ENCODE results near the gene MMP23B.
"Not testable (repeated sequence)": the region's sequence is repeated elsewhere in the genome, so short reads cannot be mapped to it uniquely, and the experiment has no call there.

The MMP23B gene

DNA sequence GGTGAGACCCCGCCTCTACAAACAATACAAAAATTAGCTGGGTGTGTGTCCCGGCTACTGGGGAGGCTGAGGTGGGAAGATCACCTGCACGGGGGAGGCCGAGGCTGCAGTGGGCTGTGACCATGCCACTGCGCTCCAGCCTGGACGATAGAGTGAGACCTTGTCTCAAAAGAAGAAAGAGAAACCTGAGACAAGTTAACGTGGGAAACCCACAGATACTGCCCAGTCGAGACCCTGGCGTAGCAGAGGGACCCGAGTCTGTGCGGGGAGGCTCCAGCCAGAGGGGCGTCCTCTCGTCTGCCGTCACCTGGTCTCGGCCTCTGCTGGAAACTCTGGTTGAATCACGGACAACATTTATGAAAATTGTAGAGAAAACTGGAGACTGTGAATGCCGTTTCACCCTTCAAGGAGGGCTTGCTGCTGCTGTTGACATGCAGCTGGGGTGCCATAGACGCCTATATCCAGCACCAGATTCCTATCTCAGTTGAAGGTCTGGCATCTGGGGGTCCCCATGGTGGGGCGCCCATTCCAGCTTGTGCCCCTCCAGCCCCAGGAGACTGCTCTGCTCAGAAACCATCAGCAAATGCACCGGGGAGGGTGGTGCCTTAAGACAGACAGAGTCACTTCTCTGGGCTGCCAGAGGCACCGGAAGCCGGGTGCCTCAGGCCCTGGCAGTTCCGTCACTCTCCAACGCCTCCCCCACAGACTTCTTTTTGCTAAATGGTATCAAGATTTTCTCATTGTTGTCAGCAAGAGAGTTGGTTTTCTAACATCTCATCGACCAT is 40.4 kb downstream of the MMP23B start:
- TF ChIP-seq POLR2A (IDR thresholded peaks at IDR 0.05; ENCODE audit: low read depth, low read length) (no peak), TAF1 (IDR thresholded peaks at IDR 0.05; ENCODE audit: borderline replicate concordance, low read depth, low read length) (no peak), POLR2AphosphoS5 (IDR thresholded peaks at IDR 0.05; ENCODE audit: low read depth, low read length) (no peak)
- no peak for FAIRE-seq
- no peak for DNase-seq (ENCODE audit: insufficient read length)

DNA sequence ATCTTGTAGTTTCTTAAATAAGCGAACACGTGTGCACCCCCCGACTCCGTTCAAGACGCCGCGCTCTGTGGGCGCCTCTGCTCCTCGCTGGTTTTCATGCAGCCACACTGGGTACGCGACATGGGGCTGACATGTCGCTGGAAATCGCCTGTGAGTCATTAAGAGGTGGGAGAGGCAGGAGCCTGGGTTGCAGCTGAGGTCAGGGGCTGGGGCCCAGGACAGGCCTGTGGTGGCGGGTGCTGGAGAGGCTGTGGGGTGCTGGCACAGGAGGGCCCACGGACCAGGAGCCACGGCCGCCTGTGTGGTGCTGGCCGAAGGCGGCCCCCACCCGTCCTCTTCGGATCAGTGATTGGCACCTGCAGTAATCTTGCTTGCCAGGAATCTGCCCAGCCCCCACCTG is 42.8 kb downstream of the MMP23B start:
- DNase-seq (ENCODE audit: insufficient read length); FAIRE-seq: not testable (repeated sequence)

DNA sequence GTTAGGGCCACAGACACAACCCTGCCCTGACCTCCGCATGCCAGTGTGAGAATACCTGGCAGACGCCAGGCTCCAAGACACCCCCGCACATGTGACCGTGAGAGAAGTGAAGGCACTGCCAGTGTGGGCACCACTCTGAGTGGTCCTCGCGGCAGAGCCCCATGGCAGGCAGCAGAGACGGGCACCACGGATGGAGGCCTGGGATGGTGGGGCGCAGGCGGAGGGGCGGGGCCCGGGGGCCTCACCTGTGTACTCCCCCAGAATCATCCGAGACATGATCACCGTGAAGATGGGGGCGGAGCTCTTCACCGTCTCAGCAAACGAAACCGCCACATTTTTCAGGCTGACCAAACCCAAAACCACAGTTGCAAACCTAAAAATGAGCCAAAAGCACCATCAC is 43.2 kb downstream of the MMP23B start:
- peak; percentile 97 for FAIRE-seq
- not testable (repeated sequence) for DNase-seq (ENCODE audit: insufficient read length)

DNA sequence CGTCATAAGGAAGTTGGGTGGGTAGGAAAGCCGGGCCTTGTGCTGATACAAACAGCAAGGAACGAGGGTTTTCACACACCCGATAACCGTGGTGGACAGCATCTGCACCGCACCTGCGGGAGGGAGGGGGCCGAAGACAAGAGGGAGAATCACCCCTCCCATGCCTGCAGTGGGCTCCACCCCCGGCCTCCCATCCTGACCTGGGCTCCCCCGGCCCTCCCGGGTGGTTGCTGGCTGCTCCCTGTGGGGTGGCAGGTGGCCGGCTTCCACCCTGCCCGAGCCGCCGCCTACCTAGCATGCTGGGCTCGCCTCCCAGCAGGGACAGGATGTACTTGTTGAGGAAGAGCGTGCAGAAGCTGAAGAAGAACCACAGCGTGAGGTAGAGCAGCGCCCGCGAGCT is 44.1 kb downstream of the MMP23B start:
- not testable (repeated sequence) for FAIRE-seq

DNA sequence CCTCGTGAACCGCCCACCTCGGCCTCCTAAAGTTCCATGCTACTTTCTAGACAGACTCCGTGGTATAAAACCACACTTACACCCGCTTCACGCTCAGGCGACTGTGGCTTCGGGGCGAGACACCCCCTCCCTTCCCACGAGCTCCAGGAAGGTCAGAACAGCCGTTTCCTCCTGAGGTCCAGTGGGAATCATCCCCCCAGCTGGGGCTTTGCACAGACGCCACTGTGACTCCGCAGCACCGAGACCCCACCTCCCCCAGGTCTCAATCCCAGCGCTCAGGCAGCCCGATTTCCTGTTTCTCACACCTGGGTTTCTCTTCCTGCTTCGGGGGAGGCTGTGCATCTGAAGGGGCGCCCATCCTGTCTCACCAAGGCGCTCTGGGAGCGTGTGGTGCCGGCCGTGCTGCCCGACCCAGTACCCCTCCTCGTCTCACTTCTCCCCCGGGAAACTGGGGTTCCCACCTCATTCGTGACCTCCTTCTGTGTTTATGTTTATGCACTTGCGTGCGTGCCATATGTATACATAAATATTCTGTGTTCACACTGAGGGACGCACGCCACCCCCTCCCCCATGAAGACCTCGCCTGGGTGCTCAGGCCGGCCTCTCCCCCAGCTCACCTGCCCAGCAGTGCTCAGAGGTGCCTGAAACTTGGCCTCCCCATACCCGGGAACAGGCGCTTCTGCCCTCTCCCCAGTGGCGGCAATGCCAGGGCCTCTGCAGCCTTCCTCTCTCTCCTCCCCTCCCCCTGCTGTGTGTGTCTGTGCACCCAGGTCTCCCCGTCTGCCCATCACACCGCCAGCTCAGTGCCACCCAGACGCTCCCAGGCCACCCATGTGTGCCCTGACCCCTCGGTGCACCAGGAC is 46.0 kb downstream of the MMP23B start:
- TF ChIP-seq POLR2A (IDR thresholded peaks at IDR 0.05; ENCODE audit: low read depth, low read length) (peak; percentile 33; the same call in 1 of the 2 replicates), TAF1 (IDR thresholded peaks at IDR 0.05; ENCODE audit: borderline replicate concordance, low read depth, low read length) (no peak), POLR2AphosphoS5 (IDR thresholded peaks at IDR 0.05; ENCODE audit: low read depth, low read length) (peak; percentile 72)
- FAIRE-seq (peak; percentile 77), DNase-seq (ENCODE audit: insufficient read length) (peak; percentile 83)

More for the DNA sequence above, 44.1 kb downstream of the MMP23B start:
- DNase-seq (ENCODE audit: insufficient read length): not testable (repeated sequence)

DNA sequence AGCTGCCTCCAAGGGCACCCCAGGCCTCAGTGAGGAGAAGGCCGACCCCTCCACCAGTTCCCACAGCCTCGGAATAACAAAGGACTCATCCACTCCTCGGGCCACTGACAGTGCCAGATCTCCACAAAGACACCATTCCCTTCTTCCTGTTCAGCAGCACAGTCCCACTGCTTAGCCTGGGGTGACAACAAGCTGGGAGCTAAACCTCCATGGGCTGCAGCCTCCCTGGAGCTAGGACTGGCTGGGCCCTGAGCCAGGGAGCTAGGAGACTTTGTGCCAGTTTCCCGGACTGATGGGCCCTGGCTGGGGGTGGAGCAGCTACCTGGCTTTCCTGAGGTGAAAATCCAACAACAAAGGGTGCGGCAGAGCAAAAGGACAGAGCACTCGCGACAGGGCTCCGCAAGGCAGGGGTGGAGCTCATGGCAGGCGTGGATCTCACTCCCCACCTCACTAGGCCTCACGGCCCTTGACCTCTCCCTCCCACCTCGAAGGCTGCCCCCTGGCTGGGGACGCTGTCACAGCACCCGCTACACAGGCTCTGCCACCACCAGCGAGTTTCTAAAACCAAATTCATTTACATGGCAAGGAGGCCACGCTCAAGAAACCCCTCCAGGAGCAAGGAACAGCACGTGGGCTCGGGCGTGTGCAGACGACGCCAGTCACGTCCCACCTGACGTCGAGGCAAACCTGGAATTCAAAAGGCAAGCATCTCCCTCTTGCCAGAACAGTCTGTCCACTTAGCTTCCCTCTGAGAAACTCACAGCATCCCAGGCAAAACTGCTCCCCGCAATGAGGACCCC is 46.8 kb downstream of the MMP23B start:
- DNase-seq (ENCODE audit: insufficient read length) (peak; percentile 48), FAIRE-seq (peak; percentile 57)
- no peak for TF ChIP-seq POLR2AphosphoS5 (IDR thresholded peaks at IDR 0.05; ENCODE audit: low read depth, low read length)
- TF ChIP-seq TAF1 (IDR thresholded peaks at IDR 0.05; ENCODE audit: borderline replicate concordance, low read depth, low read length): no peak

DNA sequence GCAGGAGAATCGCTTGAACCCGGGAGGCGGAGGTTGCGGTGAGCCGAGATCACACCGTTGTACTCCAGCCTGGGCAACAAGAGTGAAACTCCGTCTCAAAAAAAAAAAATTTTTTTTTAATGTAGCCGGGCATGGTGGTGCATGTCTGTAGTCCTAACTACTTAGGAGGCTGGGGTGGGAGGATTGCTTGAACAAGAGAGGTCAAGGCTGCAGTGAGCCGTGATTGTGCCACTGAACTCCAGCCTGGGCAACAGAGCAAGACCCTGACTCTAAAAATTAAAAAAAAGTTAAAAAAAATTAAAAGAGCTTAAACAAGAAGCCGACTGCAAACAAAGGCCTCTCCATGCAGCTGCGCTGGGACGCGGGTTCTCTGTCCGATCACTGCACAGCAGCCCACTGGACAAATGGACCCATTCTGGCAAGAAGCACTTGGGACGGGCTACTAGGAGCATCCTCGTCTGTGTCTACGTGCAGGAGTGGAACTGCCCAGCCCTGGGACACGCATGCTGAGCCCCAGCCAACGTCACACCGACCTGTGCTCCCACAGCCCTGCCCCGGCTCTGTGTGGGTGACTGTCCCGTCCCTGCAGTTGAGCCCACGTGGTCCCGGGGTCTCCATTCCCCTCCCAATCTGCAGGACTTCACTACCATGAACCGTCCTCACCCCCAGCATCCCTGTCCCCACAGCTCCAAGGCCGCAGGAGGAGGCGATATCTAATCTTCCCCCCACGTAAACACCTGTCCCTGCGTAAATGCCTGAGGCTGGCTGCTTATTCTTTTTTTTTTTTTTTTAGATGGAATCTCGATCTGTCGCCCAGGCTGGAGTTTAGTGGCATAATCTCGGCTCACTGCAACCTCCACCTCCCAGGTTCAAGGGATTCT is 48.3 kb downstream of the MMP23B start:
- DNase-seq (ENCODE audit: insufficient read length) (no peak), FAIRE-seq (no peak)
- TF ChIP-seq POLR2AphosphoS5 (IDR thresholded peaks at IDR 0.05; ENCODE audit: low read depth, low read length): no peak
- no peak for TF ChIP-seq TAF1 (IDR thresholded peaks at IDR 0.05; ENCODE audit: borderline replicate concordance, low read depth, low read length)
- no peak for TF ChIP-seq POLR2A (IDR thresholded peaks at IDR 0.05; ENCODE audit: low read depth, low read length)

DNA sequence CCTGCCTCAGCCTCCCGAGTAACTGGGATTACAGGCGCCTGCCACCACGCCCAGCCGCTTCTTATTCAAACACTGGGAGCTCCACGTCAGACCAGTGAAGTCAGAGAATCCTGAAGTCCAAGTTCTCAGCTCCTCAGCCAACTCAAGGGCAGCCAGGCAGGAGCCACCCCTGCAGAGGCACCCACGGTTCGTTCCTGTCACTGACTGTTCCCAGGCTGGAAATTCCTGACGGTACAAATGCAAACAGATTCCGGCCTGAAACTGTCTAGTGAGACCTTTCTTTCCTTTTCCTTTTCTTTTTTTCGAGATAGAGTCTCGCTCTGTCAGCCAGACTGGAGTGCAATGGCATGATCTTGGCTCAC is 48.9 kb downstream of the MMP23B start:
- TF ChIP-seq TAF1 (IDR thresholded peaks at IDR 0.05; ENCODE audit: borderline replicate concordance, low read depth, low read length) (no peak), POLR2A (IDR thresholded peaks at IDR 0.05; ENCODE audit: low read depth, low read length) (no peak), POLR2AphosphoS5 (IDR thresholded peaks at IDR 0.05; ENCODE audit: low read depth, low read length) (no peak)
- DNase-seq (ENCODE audit: insufficient read length) (no peak), FAIRE-seq (no peak)

DNA sequence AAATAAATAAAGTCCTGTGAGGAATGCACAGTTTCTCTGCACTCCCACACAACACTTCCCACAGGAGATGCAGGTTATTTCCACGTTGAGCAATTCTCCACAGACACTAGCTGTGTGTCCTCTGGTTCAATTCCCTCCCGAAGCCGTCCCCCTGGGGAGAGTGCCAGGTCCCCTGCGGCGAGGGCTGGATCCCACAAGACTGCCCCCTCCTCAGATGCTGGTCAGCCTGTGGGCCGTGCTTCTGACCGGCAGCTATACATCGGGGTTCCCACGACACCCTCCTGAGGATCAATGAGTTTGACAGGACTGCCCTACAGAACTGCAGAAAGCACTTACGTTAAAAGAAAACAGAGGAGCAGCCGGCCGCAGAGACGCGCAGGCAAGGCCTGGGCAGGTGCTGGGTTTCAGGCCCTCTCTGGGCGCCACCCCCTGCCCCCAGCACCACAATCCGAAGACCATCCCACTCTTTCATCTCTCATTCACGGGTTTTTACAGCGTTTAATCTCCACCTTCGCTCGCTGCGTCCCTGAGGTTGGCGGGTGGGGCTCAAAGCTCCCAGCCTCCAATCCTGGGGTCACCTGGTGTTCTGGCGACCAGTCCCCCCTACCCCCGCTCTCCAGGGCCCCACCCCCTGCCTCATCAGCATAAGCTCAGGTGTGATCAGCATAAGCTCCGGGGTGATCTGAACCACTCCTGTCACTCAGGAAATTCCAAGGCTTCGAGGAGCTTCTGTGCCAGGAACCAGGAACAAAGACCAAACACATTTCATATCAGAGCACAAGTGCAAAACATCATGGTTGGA is 51.3 kb downstream of the MMP23B start:
- DNase-seq (ENCODE audit: insufficient read length) (no peak), FAIRE-seq (no peak)
- no peak for TF ChIP-seq POLR2AphosphoS5 (IDR thresholded peaks at IDR 0.05; ENCODE audit: low read depth, low read length)
- no peak for TF ChIP-seq POLR2A (IDR thresholded peaks at IDR 0.05; ENCODE audit: low read depth, low read length)
- no peak for TF ChIP-seq TAF1 (IDR thresholded peaks at IDR 0.05; ENCODE audit: borderline replicate concordance, low read depth, low read length)
